Measurements from ENCODE around the gene HLA-A.
"Not testable (repeated sequence)": the region's sequence is repeated elsewhere in the genome, so short reads cannot be mapped to it uniquely, and the experiment has no call there.

HLA-A gene

DNA sequence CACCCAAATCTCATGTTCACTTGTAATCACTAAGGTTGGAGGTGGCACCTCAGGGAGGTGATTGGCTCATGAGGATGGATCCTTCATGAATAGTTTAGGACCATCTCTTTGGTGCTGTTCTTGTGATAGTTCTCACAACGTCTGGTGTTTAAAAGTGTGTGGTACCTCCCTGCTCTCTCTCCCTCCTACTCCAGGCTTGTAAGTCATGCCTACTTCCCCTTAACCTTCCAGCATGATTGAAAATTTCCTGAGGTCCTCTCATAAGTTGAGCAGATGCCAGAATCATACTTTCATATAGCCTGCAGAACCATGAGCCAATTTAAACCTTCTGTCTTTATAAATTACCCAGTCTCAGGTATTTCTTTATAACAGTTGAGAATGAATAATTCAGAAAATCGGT, 16.6 kb downstream of the HLA-A start:
- Histone ChIP-seq H3K27me3 (replicated peaks; ENCODE audit: insufficient read depth, low read length) (no peaks in the 10 kb centered on the region), H4K20me1 (ENCODE audit: insufficient read depth, low read length) (no peaks in the 10 kb centered on the region), H3K36me3 (replicated peaks; ENCODE audit: insufficient read depth, low read length) (no peaks in the 10 kb centered on the region), H3K27ac (ENCODE audit: low read length) (no peak overlapping the region), H3F3A (ENCODE audit: insufficient read depth, low read length) (no peaks in the 10 kb centered on the region), H3K79me2 (ENCODE audit: low read length) (no peaks in the 10 kb centered on the region), H3K4me3 (ENCODE audit: low read length) (no peak overlapping the region), H3K4me2 (ENCODE audit: low read depth, low read length) (no peak overlapping the region), H3K9ac (ENCODE audit: low read length) (no peak overlapping the region), H3K9me2 (replicated peaks; ENCODE audit: insufficient read depth, low read length) (no peaks in the 10 kb centered on the region), H3K4me1 (ENCODE audit: low read length) (peaks cover 5% of the 10 kb centered on the region; the same call in 1 of the 2 replicates), H2AFZ (ENCODE audit: low read length) (no peak overlapping the region), H3K9me3 (replicated peaks; ENCODE audit: insufficient read depth, low read length) (no peaks in the 10 kb centered on the region)
- DNase-seq = no peak
- TF ChIP-seq CTCF (IDR thresholded peaks at IDR 0.05; ENCODE audit: low read length) = no peak
- TF ChIP-seq EZH2phosphoT487 (IDR thresholded peaks at IDR 0.05; ENCODE audit: low read length) = no peak
- no peak for TF ChIP-seq EZH2 (optimal IDR thresholded peaks at IDR 0.05; ENCODE audit: low read depth, low read length)

DNA sequence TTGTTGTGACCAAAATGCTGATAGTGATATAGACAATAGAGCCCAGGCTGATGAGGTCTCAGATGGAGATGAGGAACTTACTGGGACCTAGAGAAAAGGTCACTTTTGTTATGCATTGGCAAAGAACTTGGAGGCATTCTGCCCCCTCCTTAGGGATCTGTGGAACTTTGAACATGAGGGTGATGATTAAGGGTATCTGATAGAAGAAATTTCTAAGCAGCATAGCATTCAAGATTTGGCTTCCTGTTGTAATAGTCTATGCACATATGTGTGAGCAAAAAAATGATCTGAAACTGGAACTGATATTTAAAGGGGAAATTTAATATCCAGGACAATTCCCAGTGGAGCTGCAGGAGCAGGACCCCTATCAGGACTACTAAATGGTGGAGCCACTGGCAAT, 17.1 kb downstream of the HLA-A start:
- TF ChIP-seq EZH2phosphoT487 (IDR thresholded peaks at IDR 0.05; ENCODE audit: low read length) (no peak), EZH2 (optimal IDR thresholded peaks at IDR 0.05; ENCODE audit: low read depth, low read length) (no peak), CTCF (IDR thresholded peaks at IDR 0.05; ENCODE audit: low read length) (no peak)
- Histone ChIP-seq H3F3A (ENCODE audit: insufficient read depth, low read length) (peaks cover 3% of the 10 kb centered on the region), H4K20me1 (ENCODE audit: insufficient read depth, low read length) (no peaks in the 10 kb centered on the region), H3K36me3 (replicated peaks; ENCODE audit: insufficient read depth, low read length) (no peaks in the 10 kb centered on the region), H3K9me3 (replicated peaks; ENCODE audit: insufficient read depth, low read length) (no peaks in the 10 kb centered on the region), H3K4me2 (ENCODE audit: low read depth, low read length) (no peak overlapping the region), H3K4me3 (ENCODE audit: low read length) (no peak overlapping the region), H2AFZ (ENCODE audit: low read length) (no peak overlapping the region), H3K79me2 (ENCODE audit: low read length) (no peaks in the 10 kb centered on the region), H3K27ac (ENCODE audit: low read length) (no peak overlapping the region), H3K9ac (ENCODE audit: low read length) (no peak overlapping the region), H3K9me2 (replicated peaks; ENCODE audit: insufficient read depth, low read length) (no peaks in the 10 kb centered on the region), H3K27me3 (replicated peaks; ENCODE audit: insufficient read depth, low read length) (no peaks in the 10 kb centered on the region), H3K4me1 (ENCODE audit: low read length) (peaks cover 8% of the 10 kb centered on the region)
- DNase-seq = no peak

- no peak for DNase-seq
- peaks cover 17% of the 10 kb centered on the region for H3K4me1 ChIP-seq (ENCODE audit: low read length)
- no peaks in the 10 kb centered on the region for H3K79me2 ChIP-seq (ENCODE audit: low read length)
- H4K20me1 ChIP-seq (ENCODE audit: insufficient read depth, low read length) = no peaks in the 10 kb centered on the region
- no peak overlapping the region for H3K9ac ChIP-seq (ENCODE audit: low read length)
- H3K9me3 ChIP-seq (replicated peaks; ENCODE audit: insufficient read depth, low read length) = no peaks in the 10 kb centered on the region
- peaks cover 27% of the 10 kb centered on the region for H3F3A ChIP-seq (ENCODE audit: insufficient read depth, low read length)
- no peak overlapping the region for H2AFZ ChIP-seq (ENCODE audit: low read length)
- no peaks in the 10 kb centered on the region for H3K9me2 ChIP-seq (replicated peaks; ENCODE audit: insufficient read depth, low read length)
- H3K4me3 ChIP-seq (ENCODE audit: low read length) = no peak overlapping the region
- no peak overlapping the region for H3K4me2 ChIP-seq (ENCODE audit: low read depth, low read length)
- no peak overlapping the region for H3K27ac ChIP-seq (ENCODE audit: low read length)
- no peaks in the 10 kb centered on the region for H3K36me3 ChIP-seq (replicated peaks; ENCODE audit: insufficient read depth, low read length)
- TF ChIP-seq EZH2 (optimal IDR thresholded peaks at IDR 0.05; ENCODE audit: low read depth, low read length) (no peak), EZH2phosphoT487 (IDR thresholded peaks at IDR 0.05; ENCODE audit: low read length) (no peak), CTCF (IDR thresholded peaks at IDR 0.05; ENCODE audit: low read length) (no peak)
- no peaks in the 10 kb centered on the region for H3K27me3 ChIP-seq (replicated peaks; ENCODE audit: insufficient read depth, low read length)
Measured at GRCh38 chr6:29961966-29962365, 19.6 kb downstream of the HLA-A start.

GRCh38 chr6:29963697-29964096, 21.4 kb downstream of the HLA-A start:
- not testable (repeated sequence) for H3K9ac ChIP-seq (ENCODE audit: low read length); H4K20me1 ChIP-seq (ENCODE audit: insufficient read depth, low read length); H2AFZ ChIP-seq (ENCODE audit: low read length); H3K9me3 ChIP-seq (replicated peaks; ENCODE audit: insufficient read depth, low read length); H3K79me2 ChIP-seq (ENCODE audit: low read length); H3K4me2 ChIP-seq (ENCODE audit: low read depth, low read length); H3K27ac ChIP-seq (ENCODE audit: low read length); DNase-seq; H3K36me3 ChIP-seq (replicated peaks; ENCODE audit: insufficient read depth, low read length); H3K9me2 ChIP-seq (replicated peaks; ENCODE audit: insufficient read depth, low read length); H3K27me3 ChIP-seq (replicated peaks; ENCODE audit: insufficient read depth, low read length); H3K4me3 ChIP-seq (ENCODE audit: low read length)
- peaks cover 22% of the 10 kb centered on the region for H3K4me1 ChIP-seq (ENCODE audit: low read length)
- H3F3A ChIP-seq (ENCODE audit: insufficient read depth, low read length) = peaks cover 27% of the 10 kb centered on the region

Data from MM.1S (cell line).